Fibroblast of mammary gland (primary cell): ENCODE data around the gene ANKRD55.
A peak's percentile ranks its signal among the peaks of the same experiment; 100 is the strongest.

Source experiments
- DNase-seq: peaks from one replicate; pipeline ENCODE4 v3.0.0-alpha.2; 2010; ENCODE audit warnings: low read depth
- H3K4me3 ChIP-seq: 2 replicates; pipeline ENCODE4 v1.5.1; 2011; ENCODE audit warnings: low read depth, mild to moderate bottlenecking, low read length, moderate library complexity; ENCODE audit not compliant: control insufficient read depth
- CTCF ChIP-seq: conservative IDR thresholded peaks from 2 replicates; pipeline ENCODE4 v1.5.1; 2011; ENCODE audit warnings: low read depth, low read length, inconsistent platforms; ENCODE audit not compliant: control insufficient read depth, insufficient read depth

The ANKRD55 gene

GRCh38 chr5:56195016-56195415, 38.1 kb downstream of the ANKRD55 start:
- H3K4me3 ChIP-seq: no peak overlapping the region
- TF ChIP-seq CTCF: no peak
- no peak for DNase-seq

- no peak overlapping the region for H3K4me3 ChIP-seq
- no peak for DNase-seq
- no peak for TF ChIP-seq CTCF
Measured at GRCh38 chr5:56192246-56192645, 40.9 kb downstream of the ANKRD55 start.

- no peak overlapping the region for H3K4me3 ChIP-seq
- DNase-seq: no peak
- no peak for TF ChIP-seq CTCF
Measured at GRCh38 chr5:56191656-56192055, 41.5 kb downstream of the ANKRD55 start.

GRCh38 chr5:56190497-56190896, 42.6 kb downstream of the ANKRD55 start:
- no peak for TF ChIP-seq CTCF
- DNase-seq: peak; percentile 92
- no peak overlapping the region for H3K4me3 ChIP-seq

DNA sequence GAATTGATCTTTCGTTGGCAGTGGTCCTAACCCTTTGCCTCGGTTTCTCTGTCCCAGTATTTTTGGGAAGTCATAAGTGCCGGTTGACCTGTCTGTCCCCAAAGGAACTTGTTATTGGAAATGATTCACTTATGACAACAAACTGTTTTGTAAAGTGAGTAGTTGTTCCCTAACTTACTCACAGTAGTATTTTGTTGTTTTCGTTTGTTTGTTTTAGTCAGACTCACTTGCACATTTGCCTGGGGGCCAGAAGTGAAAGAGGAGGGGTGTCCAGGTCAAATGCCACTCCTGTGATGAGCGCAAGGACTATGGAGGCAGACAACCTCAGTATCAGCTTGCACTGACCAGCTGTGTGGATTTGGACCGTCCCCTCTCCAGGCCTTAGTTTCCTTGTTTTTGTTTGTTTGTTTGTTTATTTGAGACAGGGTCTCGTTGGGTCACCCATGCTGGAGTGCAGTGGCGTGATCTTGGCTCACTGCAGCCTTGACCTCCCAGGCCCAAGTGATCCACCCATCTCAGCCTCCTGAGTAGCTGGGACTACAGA, 47.3 kb downstream of the ANKRD55 start:
- H3K4me3 ChIP-seq: no peak overlapping the region
- TF ChIP-seq CTCF: no peak
- DNase-seq: no peak

- no peak overlapping the region for H3K4me3 ChIP-seq
- no peak for TF ChIP-seq CTCF
- DNase-seq: peak; percentile 97
Measured at GRCh38 chr5:56183506-56183905, 49.6 kb downstream of the ANKRD55 start.

DNA sequence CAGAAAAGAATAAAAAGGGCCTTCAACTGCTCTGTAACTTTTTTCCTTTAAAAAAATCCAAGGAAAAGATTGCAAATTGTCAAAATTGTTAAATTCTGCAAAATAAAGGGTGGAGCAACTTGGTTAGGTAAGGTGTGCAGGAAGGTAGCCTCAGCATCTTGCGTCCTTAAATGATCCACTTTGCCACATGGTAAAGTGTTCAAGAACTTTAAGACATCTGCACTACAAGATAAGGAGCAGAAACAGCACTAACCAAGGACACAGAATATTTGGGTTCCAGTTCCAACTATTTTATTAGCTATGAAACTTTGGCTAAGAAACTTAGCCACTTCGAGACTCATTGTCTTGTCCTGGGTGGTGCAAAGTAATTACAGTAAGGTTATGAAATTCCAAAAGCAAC, 53.7 kb downstream of the ANKRD55 start:
- no peak overlapping the region for H3K4me3 ChIP-seq
- no peak for DNase-seq
- no peak for TF ChIP-seq CTCF
